ENCODE results near the gene DROSHA.

The DROSHA gene

GRCh38 chr5:31511305-31511704, 20.6 kb downstream of the DROSHA start:
- no peak for DNase-seq

DNA sequence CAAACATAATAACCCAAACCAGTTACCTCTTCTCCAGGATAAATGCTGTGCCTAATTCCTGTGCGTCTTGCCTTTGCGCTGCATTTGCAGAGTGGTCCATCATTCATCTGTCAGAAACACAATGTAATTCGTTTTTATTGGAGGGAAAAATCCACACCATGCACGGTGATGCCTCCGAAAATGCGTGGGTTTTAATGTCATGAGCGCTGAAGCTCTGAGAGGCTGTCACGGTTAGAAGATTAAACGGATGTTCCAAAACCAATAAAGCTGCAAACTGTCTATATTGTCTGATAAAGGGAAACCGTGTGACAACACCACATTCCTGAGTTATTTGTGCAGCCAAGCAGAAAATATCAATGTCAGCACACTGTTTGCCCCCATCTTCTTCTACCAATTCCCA, 27.4 kb downstream of the DROSHA start:
- DNase-seq = no peak

GRCh38 chr5:31502506-31502905, 29.4 kb downstream of the DROSHA start:
- DNase-seq = no peak

DNA sequence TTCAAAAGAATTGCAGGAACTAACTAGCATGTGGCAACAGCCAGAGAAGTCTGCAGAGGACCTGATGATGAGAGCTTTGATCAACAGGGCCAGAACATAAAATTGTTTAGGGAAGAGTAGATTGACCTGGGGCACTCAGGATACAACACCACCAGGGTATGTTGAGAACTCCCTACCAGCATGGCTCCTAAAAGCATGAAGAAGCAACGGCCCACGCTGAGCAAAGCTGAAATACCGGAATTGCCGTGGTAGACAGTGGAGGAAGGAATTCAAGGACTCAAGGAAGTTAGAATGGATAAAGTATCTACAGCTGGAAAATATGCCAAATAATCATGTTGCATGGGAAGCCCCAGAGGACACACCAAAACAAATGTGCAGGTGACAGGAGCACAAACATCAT, 31.6 kb downstream of the DROSHA start:
- no peak for DNase-seq

DNA sequence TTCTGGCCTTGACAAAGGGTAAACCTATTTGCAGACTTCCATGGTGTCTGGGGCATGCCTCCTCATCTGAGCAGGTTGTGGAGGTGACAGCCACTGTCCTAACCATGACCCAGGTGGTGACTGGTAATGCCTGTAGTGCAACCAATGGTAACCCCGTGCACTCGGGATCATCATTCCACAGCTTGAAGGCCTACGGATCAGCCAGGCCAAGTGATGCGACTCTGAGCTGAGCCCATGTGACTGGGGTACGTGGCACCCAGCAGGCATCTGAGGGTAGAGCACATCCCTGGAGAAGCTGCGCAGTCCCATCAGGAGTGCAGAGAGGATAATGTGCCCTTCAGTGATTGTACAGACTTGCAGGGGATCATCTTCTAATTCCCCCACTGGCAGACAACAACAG, 35.0 kb downstream of the DROSHA start:
- DNase-seq = no peak

- DNase-seq = no peak
Observed at GRCh38 chr5:31496301-31496700, 35.6 kb downstream of the DROSHA start.

- DNase-seq = no peak
Observed at GRCh38 chr5:31495336-31495735, 36.6 kb downstream of the DROSHA start.

DNA sequence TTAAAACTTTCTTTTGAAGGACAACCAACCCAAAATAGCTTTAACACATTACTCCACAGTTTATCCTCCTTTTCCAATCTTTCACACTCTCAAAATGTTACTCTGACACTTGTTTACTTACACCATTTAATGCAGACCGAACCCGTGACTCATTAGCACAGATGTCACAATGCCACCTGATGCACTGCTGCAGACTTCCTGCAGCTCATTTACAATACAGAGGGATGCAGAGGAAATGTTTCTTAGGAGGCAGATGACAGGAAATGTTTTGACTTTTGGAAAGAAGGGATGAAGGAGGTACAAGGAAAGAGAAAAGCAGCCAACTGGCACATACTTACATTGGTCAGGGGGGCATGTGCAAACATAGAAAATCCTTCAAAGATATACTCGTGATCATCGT, 39.0 kb downstream of the DROSHA start:
- no peak for DNase-seq

DNA sequence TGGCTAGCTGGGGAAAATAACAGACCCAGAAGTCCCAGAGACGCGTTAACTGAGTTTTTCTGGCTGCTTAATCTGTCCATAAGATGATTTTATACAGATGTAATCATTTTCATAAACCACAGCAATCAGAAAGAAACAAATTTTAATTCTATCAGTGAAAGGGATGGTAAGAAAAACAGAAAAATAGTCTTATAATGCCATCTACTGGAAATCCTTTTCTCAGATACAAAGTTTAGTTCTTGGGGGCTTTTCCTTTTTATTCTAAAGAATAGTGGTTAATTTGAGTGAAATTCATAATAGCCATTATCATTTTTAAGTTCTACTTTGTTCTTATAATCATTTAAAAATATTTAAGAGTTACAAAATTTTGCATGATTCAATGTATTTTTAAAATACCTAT, 44.4 kb downstream of the DROSHA start:
- no peak for DNase-seq

- no peak for DNase-seq
Observed at GRCh38 chr5:31486441-31486840, 45.5 kb downstream of the DROSHA start.

GRCh38 chr5:31485376-31486207, 46.3 kb downstream of the DROSHA start:
- DNase-seq = no peak

GRCh38 chr5:31481531-31482165, 50.2 kb downstream of the DROSHA start:
- no peak for DNase-seq

DNA sequence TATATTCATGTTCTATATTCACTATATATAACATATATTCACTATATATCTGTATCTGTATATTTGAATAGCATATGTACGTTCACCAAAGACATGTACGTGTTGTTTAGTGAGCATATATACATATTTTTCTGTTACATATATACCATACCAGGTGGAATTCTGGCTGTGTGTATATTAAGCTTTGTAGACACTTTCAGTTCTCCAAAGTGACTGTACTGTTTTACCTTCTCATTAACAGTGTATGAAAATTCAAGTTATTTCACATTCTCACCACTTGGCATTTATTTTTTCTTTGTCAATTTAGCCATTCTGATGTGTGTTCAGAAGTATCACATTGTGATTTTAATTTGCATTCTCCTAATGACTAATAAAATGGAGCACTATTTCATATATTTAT, 52.2 kb downstream of the DROSHA start:
- no peak for DNase-seq

DNA sequence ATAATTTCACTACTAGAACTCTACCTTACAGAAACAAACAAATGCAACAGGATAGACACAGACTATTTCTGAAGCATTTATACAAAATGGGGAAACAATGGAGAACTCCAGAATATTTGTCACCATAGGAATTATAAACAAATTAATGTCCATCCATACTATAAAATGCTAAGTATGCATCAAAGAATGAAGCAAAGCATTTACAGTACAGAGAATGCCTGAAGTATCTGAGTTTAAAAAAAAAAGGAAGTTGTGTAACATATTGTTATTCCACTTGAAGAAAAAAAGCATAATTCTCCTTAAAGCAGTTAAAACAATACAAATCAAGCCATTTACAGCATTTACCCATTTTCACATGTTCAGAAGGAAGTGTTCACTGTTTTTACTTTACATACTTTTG, 53.0 kb downstream of the DROSHA start:
- DNase-seq = no peak

DNA sequence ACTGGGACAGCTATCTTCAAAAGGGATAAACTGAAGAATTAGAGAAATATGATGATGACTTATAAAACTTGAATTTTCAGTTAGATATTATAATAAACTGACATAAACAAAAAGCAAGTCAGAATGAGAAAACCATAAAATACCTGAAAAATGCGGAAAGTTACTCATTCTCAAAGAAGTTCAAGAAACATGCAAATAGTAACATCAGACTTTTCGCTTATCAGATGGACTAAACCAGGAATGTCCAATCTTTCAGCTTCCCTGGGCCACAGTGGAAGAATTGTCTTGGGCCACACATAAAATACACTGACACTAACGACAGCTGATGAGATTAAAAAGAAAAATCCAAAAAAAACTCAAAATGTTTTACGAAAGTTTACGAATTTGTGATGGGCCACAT, 53.9 kb downstream of the DROSHA start:
- no peak for DNase-seq

DNA sequence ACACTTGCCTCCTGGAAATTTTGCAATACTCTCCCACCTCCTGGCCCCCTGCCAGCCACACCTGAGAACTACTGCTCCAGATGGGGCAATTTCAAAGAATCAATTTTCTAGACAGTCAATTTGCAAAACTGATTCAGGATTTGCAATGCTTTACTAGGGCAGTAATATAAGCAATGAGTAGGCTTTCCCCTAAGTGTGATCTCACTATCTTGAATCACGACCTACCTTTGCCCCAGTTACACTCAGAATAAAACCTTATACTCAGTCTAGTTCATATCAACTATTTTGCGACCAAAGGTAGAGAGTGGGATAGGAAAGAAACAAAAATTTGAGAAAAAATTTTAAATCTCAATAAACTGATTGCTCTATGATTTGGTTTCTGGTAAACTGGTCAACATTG, 54.4 kb downstream of the DROSHA start:
- no peak for DNase-seq

DNA sequence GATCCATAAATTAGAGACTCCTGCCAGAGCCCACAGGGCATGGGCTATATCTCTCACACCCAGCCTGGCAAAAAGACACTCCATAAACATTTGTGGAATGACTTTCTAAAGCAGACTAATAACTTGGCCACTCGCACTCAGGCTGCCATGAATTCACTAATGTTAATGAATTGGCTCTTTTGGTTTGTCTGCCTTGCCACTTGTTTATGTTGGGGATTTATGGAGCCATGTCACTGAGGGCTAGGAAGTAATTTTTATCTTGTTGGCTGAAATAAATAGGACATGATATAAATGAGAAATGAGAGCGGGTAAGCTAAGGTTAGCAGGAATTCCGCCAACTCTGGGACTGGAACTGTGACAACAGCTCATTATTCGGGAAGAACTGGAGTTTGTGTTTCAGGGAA, 55.2 kb downstream of the DROSHA start:
- no peak for DNase-seq

DNA sequence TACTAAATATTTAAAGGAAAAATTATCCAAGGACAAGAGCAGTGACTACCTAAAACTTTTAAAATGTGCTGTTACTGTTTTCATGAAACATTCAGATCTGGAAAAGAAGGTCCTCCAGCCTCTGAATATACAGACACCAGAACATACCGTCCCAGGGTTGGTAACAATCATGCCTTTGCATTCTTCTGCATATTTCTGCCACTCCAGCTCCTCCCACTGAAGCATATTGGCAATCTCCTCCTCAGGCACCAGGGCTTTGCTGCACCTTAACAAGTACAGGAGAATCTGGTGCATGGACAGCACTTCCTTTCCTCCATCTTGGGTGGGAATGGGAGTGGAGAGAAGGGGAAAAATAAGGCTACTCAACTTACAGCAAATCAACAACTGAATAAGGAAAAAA, 60.0 kb downstream of the DROSHA start:
- DNase-seq = no peak

DNA sequence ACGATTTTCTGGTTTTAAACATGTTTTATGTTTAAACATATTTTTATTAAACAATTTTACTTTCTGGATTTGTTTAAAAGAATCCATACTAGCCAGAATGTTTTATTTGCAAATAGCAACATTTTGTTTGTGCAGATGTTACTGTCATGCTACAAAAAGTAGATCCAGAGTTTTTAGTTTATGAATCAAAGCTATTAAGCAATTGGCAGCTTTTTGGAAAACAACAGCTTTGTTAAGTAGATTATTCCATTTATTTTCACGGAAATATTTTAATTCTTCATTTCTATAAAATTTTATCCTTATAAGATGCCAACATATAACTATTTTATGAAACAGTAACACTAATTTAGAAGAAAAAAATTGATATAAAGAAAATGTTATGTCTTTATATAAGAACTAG, 60.9 kb downstream of the DROSHA start:
- DNase-seq = no peak

DNA sequence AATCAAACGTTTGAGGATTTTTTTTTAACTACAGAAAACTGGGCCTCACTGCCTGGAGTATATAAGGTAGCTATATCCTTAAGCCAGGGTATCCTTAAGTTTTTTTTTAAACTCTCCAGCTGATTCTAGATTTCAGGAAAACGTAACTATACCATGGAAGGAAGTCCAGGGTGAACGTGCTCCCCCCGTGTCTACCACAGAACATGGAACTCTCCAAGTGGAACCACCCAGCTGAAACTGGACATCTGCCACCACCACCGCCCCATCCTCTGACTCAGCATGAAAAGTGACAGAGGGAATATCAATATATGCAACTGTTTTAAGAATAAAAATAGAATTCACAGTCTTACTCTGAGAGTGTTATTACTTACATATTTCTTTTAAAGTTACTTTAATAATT, 61.3 kb downstream of the DROSHA start:
- DNase-seq = no peak

DNA sequence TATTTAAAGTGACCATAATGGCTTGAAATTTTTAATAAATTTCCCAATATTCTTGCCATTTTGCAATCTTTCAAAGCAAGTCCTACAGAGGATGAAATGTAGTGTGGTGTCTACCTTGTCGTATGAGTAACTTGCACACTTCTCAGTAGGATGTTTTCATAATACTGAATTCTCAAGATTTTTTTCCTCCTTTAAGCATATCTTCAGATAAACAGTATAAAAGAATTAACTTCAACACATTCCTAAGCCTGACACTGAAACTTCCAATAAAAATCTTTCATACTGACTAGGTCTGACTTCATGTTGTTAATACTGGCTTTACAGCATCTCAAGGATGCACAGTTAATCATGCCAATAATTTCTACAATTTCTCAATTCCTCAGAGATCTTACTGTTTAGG, 62.0 kb downstream of the DROSHA start:
- DNase-seq = no peak

DNA sequence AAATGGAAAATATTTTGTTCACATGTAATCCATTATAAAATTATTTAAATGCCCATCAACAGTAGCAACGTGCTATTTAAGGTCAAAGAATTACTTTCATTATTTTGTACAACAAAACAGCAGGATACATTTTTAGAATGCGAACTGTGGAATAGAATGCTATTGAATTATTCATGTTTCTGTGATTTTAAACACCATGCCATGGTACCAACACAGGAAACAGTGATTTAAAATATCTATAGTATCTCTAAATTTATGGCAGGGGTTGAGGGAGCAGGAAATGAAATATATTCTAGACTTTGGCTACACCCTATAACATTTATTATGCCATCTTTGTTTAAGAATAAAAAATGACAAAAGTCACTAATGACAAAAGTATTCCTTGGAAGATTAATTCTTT, 62.4 kb downstream of the DROSHA start:
- no peak for DNase-seq

- no peak for DNase-seq
Observed at GRCh38 chr5:31465291-31465690, 66.6 kb downstream of the DROSHA start.

DNA sequence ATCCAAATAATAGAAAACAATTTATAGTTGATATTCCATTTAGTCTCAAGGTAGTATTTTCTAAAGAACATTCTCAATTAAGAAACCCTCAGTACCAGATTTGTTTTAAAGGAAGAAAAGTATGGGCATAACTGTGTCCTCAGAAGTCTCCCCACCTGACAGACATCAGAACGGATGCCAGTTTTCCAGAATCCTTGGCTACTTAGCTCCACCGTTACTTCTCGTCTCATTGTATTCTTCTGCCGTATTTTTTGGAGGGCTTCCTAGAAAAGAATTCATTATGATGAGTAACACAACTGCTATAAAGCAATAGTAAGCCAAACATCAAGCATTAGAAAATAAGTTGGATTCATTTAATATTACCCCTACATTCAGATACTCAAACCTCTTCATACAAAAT, 67.8 kb downstream of the DROSHA start:
- no peak for DNase-seq

DNA sequence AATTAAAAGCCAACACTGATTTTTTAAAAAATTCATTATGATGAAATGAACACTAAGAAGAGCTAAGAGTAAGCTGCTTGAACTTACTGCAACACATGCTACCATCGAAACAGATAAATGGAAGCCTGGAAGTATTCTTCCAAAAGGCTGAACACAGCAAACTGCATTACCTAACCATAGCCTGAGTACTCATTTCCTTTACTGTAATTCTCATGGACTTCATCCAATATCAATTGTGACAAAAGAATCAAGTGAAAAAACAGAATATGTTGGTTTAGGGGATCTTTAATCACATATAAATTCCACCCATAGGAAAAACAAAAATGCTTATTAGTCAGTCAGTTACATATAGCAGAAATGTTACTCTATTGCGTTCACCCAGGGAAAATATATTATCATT, 68.5 kb downstream of the DROSHA start:
- no peak for DNase-seq

All from stimulated activated CD4-positive, alpha-beta T cell treated with anti-CD3 and anti-CD28 coated beads, Interleukin-4, amount 100 ng/mL, for 24 hours (primary cell).